ENCODE results near the gene MANBA. TPM values are rescaled to one million over a fixed set of nuclear protein-coding genes. Genes with fewer than 3 reads are reported as not detected.
A peak's percentile ranks its signal among the peaks of the same experiment; 100 is the strongest.

MANBA gene
- total RNA-seq, 4 donors from 2014 or later: 8.9 to 15.5 (median 12.6) TPM

- peaks cover 0 to 8% of the 10 kb centered on the region in 2 donors for H3K4me1 ChIP-seq
- intact Hi-C loops (cut with DNase I; ENCODE audit: low total_unique reads): no loop called here
- no peak overlapping the region for H3K27ac ChIP-seq
- TF ChIP-seq POLR2A (IDR thresholded peaks at IDR 0.05): no peak
- no peaks in the 10 kb centered on the region for H3K9me3 ChIP-seq
- in situ Hi-C loops (cut with MboI; ENCODE audit: low sequenced_read_pairs in 4 of 4): no loop called here
- ATAC-seq (no peak), DNase-seq (no peak)
- peaks cover 0 to 16% of the 10 kb centered on the region in 2 donors for H3K36me3 ChIP-seq
- no peak overlapping the region for H3K4me3 ChIP-seq
- no peaks in the 10 kb centered on the region for H3K27me3 ChIP-seq
Observed at GRCh38 chr4:102791318-102791835, 30.6 kb upstream of the MANBA start.

GRCh38 chr4:102789317-102789717 lies 28.5 kb upstream of the MANBA start:
- Histone ChIP-seq H3K9me3 (no peaks in the 10 kb centered on the region), H3K4me3 (no peak overlapping the region), H3K27me3 (no peaks in the 10 kb centered on the region), H3K4me1 (peaks cover 0 to 8% of the 10 kb centered on the region in 2 donors), H3K36me3 (no peaks in the 10 kb centered on the region), H3K27ac (no peak overlapping the region)
- in situ Hi-C loops (cut with MboI; ENCODE audit: low sequenced_read_pairs in 4 of 4): no loop called here
- TF ChIP-seq POLR2A (IDR thresholded peaks at IDR 0.05) (no peak), CTCF (IDR thresholded peaks at IDR 0.05 in 4 of 5, conservative IDR thresholded peaks at IDR 0.05 in 1 of 5) (no peak)
- peak; percentile 15 for ATAC-seq
- DNase-seq: no peak
- intact Hi-C loops (cut with DNase I; ENCODE audit: low total_unique reads): no loop called here

- no peaks in the 10 kb centered on the region for H3K9me3 ChIP-seq
- in situ Hi-C loops (cut with MboI; ENCODE audit: low sequenced_read_pairs in 4 of 4) (no loop called here), intact Hi-C loops (cut with DNase I; ENCODE audit: low total_unique reads) (no loop called here)
- no peak for ATAC-seq
- no peak overlapping the region for H3K4me3 ChIP-seq
- H3K4me1 ChIP-seq: peaks cover 0 to 8% of the 10 kb centered on the region in 2 donors
- H3K27me3 ChIP-seq: no peaks in the 10 kb centered on the region
- DNase-seq: no peak
- H3K36me3 ChIP-seq: no peaks in the 10 kb centered on the region
- H3K27ac ChIP-seq: no peak overlapping the region
- TF ChIP-seq POLR2A (IDR thresholded peaks at IDR 0.05): no peak
- TF ChIP-seq CTCF (IDR thresholded peaks at IDR 0.05 in 4 of 5, conservative IDR thresholded peaks at IDR 0.05 in 1 of 5): no peak
Observed at GRCh38 chr4:102787944-102788343, 27.2 kb upstream of the MANBA start.

- ATAC-seq: no peak
- in situ Hi-C loops (cut with MboI; ENCODE audit: low sequenced_read_pairs in 4 of 4) (no loop called here), intact Hi-C loops (cut with DNase I; ENCODE audit: low total_unique reads) (no loop called here)
Observed at GRCh38 chr4:102787096-102787881, 26.5 kb upstream of the MANBA start.

More at GRCh38 chr4:102787096-102787881, 26.5 kb upstream of the MANBA start:
- Histone ChIP-seq H3K4me3 (no peak overlapping the region), H3K9me3 (no peaks in the 10 kb centered on the region), H3K27me3 (no peaks in the 10 kb centered on the region), H3K4me1 (peaks cover 0 to 8% of the 10 kb centered on the region in 2 donors), H3K36me3 (no peaks in the 10 kb centered on the region), H3K27ac (no peak overlapping the region)
- no peak for DNase-seq
- TF ChIP-seq CTCF (IDR thresholded peaks at IDR 0.05 in 4 of 5, conservative IDR thresholded peaks at IDR 0.05 in 1 of 5) (no peak), POLR2A (IDR thresholded peaks at IDR 0.05) (no peak)
